Pancreas (tissue), 10 donors: ENCODE results near the gene HS3ST1. TPM values are rescaled to one million over a fixed set of nuclear protein-coding genes. Genes with fewer than 3 reads are reported as not detected.
"Not testable (repeated sequence)": the region's sequence is repeated elsewhere in the genome, so short reads cannot be mapped to it uniquely, and the experiment has no call there.

Source experiments
- ATAC-seq, 4 donors: fragments of 200-7000 bp; cut with Tn5 transposase; one replicate each; pipeline versions ENCODE4 v1.8.0 to v1.9.1; 2020; ENCODE audit warnings: mild to moderate bottlenecking in 4 of 4, moderate library complexity in 4 of 4
- DNase-seq, 6 donors: peaks; one replicate each; pipeline ENCODE4 v3.0.0-alpha.2; 2020
- FAIRE-seq: peaks from 2 replicates; lab custom pipeline; 2012; peaks lifted over from hg19 to GRCh38; lab: Jason Lieb, UNC
- H3K27ac ChIP-seq, 4 donors: fragments of 200-600 bp; sonication (generic); 1 replicate in 3 of 4; 2 replicates in 1 of 4; pipeline versions ENCODE4 v1.5.0 to v1.8.0; 2020
- H3K27me3 ChIP-seq, 4 donors: fragments of 200-600 bp; one replicate each; pipeline ENCODE4 v1.8.0; 2021
- H3K36me3 ChIP-seq, 3 donors: fragments of 200-600 bp; sonication (generic) in 1 of 3; one replicate each; pipeline versions ENCODE4 v1.5.0 to v1.8.0; 2020 to 2021
- H3K4me1 ChIP-seq, 3 donors: fragments of 200-600 bp; one replicate each; pipeline ENCODE4 v1.8.0; 2021
- H3K4me3 ChIP-seq, 4 donors: fragments of 200-600 bp; sonication (generic) in 2 of 4; one replicate each; pipeline versions ENCODE4 v1.5.0 to v1.8.0; 2020 to 2021
- H3K9me3 ChIP-seq, 4 donors: fragments of 200-600 bp; one replicate each; pipeline ENCODE4 v1.8.0; 2021
- CTCF ChIP-seq, 4 donors: fragments of 200-600 bp; sonication (generic) in 3 of 4; IDR thresholded peaks; one replicate each; pipeline versions ENCODE4 v1.5.0 to v1.8.0; 2021; ENCODE audit warnings: antibody characterized with exemption in 4 of 4
- WGBS, 2 donors: extraction: QIAGEN DNeasy Blood & Tissue Kit; methylation state at CpG; one replicate each; pipeline ENCODE4 v1.1.7; 2013; 5-methylcytosine and 5-hydroxymethylcytosine counted together
- intact Hi-C, 3 donors: fragments of 100-400 bp; cut with DNase I; formaldehyde crosslinking; loops; one replicate each; pipeline versions ENCODE4 v1.11.1 to v1.14.2; 2022
- polyA plus RNA-seq, 2 donors: library from polyadenylated mRNA; stranded (reverse); fragments of 200-250 nt; gene quantifications; one replicate each; pipeline ENCODE4 v1.2.3, GENCODE V29; 2013
- total RNA-seq, 6 donors: library from RNA; stranded (reverse); fragmentation: NEBNext Ultra II Directional in 4 of 6; extraction: Animal tissue kit (Norgen Biotek cat#: 25700) in 4 of 6; gene quantifications; one replicate each; pipeline versions ENCODE4 v1.2.1 to v1.2.4, GENCODE V29; 2021 to 2023
- donor health status: healthy with polysubstance abuse.
- donor health status: DM: no; HTN: no; CAD: no; lungs with moderate emphysema.
- donor health status: DM: no; HTN: no; CAD: no.
- donor health status: control.
- donor health status: control.
- donor health status: Bipolar disorder and iron deficiency.
- donor health status: DM: yes; HTN: yes; CAD: no.
- donor health status: DM: no; HTN: no; CAD: no.
- donor health status: DM: no; HTN: no; CAD: no.
- donor health status: DM: yes; HTN: yes; CAD: no.

The HS3ST1 gene
- total and polyA plus RNA-seq, 8 donors: 0.16 to 2.1 (median 0.49) TPM

DNA sequence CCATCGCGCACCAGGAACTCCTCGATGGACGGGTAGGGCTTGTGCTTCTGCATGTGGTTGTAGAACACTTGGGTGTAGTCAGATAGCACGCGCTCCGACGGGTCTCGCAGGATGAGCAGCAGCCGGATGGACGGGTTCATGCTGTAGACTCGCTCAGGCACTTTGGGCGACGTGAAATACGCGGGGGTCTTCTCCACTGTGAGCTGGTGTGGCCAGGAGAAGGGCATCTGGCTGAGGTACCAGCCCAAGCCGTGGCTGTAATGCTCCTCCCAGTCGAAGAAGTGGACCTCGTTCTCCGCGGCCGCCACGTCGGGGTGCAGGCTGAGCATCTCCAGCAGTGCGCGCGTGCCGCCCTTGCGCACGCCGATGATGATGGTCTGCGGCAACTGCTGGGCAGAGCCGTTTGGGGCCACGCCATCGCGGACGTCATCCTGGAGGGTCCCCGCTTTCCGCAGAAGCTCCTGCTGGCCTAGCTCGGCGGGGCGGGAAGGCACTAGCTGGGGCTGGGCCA, 29.2 kb downstream of the HS3ST1 start:
- intact Hi-C loops: no loop called here
- 91 to 96% methylated on average over 42 of the region's 42 CpGs for WGBS, 2 donors
- peak in 2 of 6 donors; percentile 13 to 50 for DNase-seq
- Histone ChIP-seq H3K4me3 (no peak overlapping the region), H3K27me3 (no peaks in the 10 kb centered on the region), H3K27ac (no peak overlapping the region), H3K4me1 (no peaks in the 10 kb centered on the region), H3K9me3 (no peaks in the 10 kb centered on the region), H3K36me3 (no peaks in the 10 kb centered on the region)
- no peak for FAIRE-seq
- no peak for TF ChIP-seq CTCF (IDR thresholded peaks at IDR 0.05)
- no peak for ATAC-seq

DNA sequence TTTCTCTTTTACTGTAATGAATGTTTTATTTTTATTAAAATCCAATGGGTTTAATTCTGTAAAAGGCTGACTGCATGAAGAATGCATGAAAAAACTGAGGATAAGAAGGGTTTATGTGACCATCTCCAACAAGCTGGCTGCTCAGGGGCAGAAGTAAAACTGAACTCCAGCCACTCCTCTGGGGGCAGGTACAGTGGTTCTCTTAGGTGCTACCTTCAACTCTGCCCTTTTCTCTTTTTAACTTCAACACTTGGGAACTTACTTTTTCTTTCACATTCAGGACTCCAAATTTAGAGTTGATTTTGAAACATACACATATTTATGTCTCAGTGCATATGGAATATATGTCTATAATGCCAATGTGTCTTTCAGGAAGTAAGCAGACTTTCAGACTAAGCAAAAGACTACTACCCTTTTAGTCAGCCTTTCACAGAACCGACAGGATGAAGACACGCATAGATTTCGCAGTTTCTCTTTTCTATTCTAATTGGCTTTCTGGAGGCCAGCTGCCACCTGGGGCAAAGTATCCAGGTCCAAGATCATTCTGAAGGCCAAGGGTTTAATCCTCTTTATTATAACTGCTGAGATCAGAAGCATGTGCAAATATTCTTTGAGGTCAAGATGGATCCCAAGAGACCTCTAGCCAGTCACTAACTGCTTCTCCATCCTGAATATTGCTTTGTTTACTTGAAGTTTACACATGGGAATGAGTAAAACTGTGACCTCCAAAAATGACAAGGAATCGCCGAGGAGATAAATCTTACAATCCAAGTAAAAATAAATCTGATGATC, 30.7 kb downstream of the HS3ST1 start:
- no peak overlapping the region for H3K27ac ChIP-seq
- TF ChIP-seq CTCF (IDR thresholded peaks at IDR 0.05): no peak
- DNase-seq (no peak), FAIRE-seq (no peak), ATAC-seq (no peak)
- no peaks in the 10 kb centered on the region for H3K27me3 ChIP-seq
- no peaks in the 10 kb centered on the region for H3K4me1 ChIP-seq
- intact Hi-C loops: no loop called here
- 58 to 67% methylated on average over 5 of the region's 5 CpGs for WGBS, 2 donors
- no peaks in the 10 kb centered on the region for H3K9me3 ChIP-seq
- H3K36me3 ChIP-seq: no peaks in the 10 kb centered on the region
- no peak overlapping the region for H3K4me3 ChIP-seq

DNA sequence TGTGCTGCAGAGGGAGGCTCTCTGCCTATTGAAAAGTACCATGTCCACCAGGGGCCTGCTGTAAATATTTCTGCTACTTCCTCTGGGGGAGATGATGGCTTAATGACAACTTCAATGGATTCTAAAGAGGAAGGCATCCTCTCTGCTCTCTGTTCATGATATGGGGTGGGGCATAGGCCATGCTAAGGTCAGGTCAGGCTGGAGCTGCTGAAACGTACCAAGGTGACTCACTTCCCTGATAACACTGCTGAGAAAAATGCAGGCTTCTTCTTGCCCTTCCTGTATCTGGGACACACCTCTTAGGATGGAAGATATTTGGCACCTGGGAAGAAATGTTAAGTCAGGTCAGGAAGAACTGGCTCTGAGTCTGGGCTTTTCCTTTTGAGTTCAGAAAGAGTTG, 31.5 kb downstream of the HS3ST1 start:
- WGBS, 2 donors: 18 to 23% methylated on average over 1 of the region's 1 CpG
- Histone ChIP-seq H3K36me3 (no peaks in the 10 kb centered on the region), H3K27ac (no peak overlapping the region), H3K4me3 (no peak overlapping the region), H3K27me3 (no peaks in the 10 kb centered on the region), H3K9me3 (no peaks in the 10 kb centered on the region), H3K4me1 (no peaks in the 10 kb centered on the region)
- intact Hi-C loops: no loop called here
- DNase-seq (no peak), FAIRE-seq (no peak), ATAC-seq (no peak)
- TF ChIP-seq CTCF (IDR thresholded peaks at IDR 0.05): no peak

- no peaks in the 10 kb centered on the region for H3K9me3 ChIP-seq
- intact Hi-C loops: no loop called here
- H3K27me3 ChIP-seq: no peaks in the 10 kb centered on the region
- DNase-seq (no peak), FAIRE-seq (no peak), ATAC-seq (no peak)
- H3K4me3 ChIP-seq: no peak overlapping the region
- no peaks in the 10 kb centered on the region for H3K4me1 ChIP-seq
- 56 to 80% methylated on average over 2 of the region's 2 CpGs for WGBS, 2 donors
- TF ChIP-seq CTCF (IDR thresholded peaks at IDR 0.05): no peak
- no peaks in the 10 kb centered on the region for H3K36me3 ChIP-seq
- no peak overlapping the region for H3K27ac ChIP-seq
Measured at GRCh38 chr4:11393551-11393950, 35.1 kb downstream of the HS3ST1 start.

GRCh38 chr4:11384072-11384471, 44.6 kb downstream of the HS3ST1 start:
- intact Hi-C loops, ATAC-seq, FAIRE-seq, H3K4me1 ChIP-seq, DNase-seq, H3K27ac ChIP-seq, H3K36me3 ChIP-seq, H3K27me3 ChIP-seq, H3K4me3 ChIP-seq, H3K9me3 ChIP-seq: not testable (repeated sequence)
- WGBS, 2 donors: 51 to 54% methylated on average over 13 of the region's 15 CpGs
